Nephron progenitor cell (in vitro differentiated cells): ENCODE data around the gene BRD1.

Experiments
- DNase-seq: peaks from one replicate; pipeline ENCODE4 v3.0.0; 2021
- H3K27ac Mint-ChIP-seq: 2 replicates; pipeline ENCODE4 v1.8.0; 2021; ENCODE audit warnings: mild to moderate bottlenecking, moderate library complexity, mixed read lengths
- H3K27me3 Mint-ChIP-seq: 2 replicates; pipeline ENCODE4 v1.8.0; 2021; ENCODE audit warnings: mild to moderate bottlenecking, low read depth, mixed read lengths; ENCODE audit not compliant: poor library complexity
- H3K36me3 Mint-ChIP-seq: 2 replicates; pipeline ENCODE4 v1.8.0; 2021; ENCODE audit warnings: low read depth, mixed read lengths
- H3K4me1 Mint-ChIP-seq: 2 replicates; pipeline ENCODE4 v1.8.0; 2021; ENCODE audit warnings: mixed read lengths
- H3K4me3 Mint-ChIP-seq: 2 replicates; pipeline ENCODE4 v1.8.0; 2021; ENCODE audit warnings: mild to moderate bottlenecking, moderate library complexity, mixed read lengths
- H3K9me3 Mint-ChIP-seq: 2 replicates; pipeline ENCODE4 v1.8.0; 2021; ENCODE audit warnings: mild to moderate bottlenecking, moderate library complexity, mixed read lengths
- TF ChIP-seq, protein P1 (sequence below): fragments of 200-600 bp; sonication (generic); IDR thresholded peaks from 2 replicates; pipeline ENCODE4 v1.5.0; 2021; ENCODE audit warnings: antibody characterized with exemption

BRD1 gene

DNA sequence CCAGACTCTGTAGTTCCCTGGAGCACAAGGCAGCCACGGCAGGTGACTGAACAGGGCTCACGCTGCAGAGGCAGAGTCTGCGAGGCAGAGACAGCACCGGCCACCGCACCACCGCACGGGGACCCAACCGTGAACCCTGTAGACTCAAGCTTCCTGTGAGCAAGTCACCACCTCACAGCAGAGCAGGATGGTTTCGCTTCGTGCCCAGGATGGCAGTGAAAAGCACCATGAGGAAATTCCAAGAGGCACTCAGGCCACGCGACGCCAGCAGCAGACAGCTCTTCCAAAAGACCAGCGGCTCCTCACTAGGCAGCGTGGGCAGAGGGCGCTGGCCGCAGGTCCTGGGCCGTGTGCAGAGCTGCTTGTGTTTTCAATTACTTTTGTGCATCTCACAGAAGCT is 24.5 kb downstream of the BRD1 start:
- Mint-ChIP-seq H3K27ac (peak overlapping the region; percentile 29), H3K4me3 (no peak overlapping the region), H3K27me3 (no peaks in the 10 kb centered on the region), H3K36me3 (peaks cover 49% of the 10 kb centered on the region), H3K9me3 (peaks cover 21% of the 10 kb centered on the region), H3K4me1 (peaks cover 17% of the 10 kb centered on the region)
- no peak for DNase-seq
- TF ChIP-seq, protein P1, sequence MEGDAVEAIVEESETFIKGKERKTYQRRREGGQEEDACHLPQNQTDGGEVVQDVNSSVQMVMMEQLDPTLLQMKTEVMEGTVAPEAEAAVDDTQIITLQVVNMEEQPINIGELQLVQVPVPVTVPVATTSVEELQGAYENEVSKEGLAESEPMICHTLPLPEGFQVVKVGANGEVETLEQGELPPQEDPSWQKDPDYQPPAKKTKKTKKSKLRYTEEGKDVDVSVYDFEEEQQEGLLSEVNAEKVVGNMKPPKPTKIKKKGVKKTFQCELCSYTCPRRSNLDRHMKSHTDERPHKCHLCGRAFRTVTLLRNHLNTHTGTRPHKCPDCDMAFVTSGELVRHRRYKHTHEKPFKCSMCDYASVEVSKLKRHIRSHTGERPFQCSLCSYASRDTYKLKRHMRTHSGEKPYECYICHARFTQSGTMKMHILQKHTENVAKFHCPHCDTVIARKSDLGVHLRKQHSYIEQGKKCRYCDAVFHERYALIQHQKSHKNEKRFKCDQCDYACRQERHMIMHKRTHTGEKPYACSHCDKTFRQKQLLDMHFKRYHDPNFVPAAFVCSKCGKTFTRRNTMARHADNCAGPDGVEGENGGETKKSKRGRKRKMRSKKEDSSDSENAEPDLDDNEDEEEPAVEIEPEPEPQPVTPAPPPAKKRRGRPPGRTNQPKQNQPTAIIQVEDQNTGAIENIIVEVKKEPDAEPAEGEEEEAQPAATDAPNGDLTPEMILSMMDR, result no peak

- peaks cover 46% of the 10 kb centered on the region for H3K36me3 Mint-ChIP-seq
- H3K27ac Mint-ChIP-seq, result peak overlapping the region; percentile 87
- no peaks in the 10 kb centered on the region for H3K27me3 Mint-ChIP-seq
Observed at GRCh38 chr22:49801391-49802060, 26.1 kb downstream of the BRD1 start.

DNA sequence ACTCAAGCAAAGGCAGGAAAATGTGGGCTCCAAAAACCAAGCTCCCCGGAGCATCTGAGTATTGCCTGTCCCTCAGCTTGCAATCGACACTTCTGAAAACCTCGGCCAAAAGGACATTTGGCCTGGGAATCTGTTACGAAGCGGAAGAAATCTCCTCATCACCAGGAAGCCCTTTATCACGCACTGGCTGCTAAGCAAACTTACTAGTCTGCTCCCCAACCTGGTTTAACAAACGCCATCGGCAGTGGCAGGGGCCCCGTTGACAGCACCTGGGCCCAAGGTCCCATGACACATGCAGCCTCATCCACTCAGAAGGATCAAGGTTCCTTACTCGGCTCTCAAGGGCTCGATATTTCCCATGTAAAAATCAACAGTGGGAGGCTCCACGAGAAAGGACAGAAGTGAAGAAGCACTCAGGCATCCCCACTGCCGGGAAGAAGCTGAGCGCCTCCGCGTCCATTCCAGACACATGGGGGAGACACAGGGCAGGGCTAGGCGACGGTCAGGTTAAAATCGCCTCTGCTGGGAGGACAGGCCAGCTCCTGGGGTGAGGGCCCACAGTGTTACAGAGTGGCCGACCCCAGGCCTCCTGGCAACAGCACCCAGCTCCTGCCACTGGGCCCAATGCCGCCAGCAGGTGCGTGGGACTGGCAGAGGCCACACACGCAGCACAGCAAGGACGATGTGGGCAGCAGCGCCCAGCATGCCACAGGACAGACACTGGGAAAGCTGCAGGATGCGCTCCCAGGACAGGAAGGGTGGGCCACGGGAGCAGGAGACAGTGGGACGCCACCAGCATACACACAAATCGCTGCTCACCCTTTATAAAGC is 27.1 kb downstream of the BRD1 start:
- Mint-ChIP-seq H3K27me3 (no peaks in the 10 kb centered on the region), H3K9me3 (no peaks in the 10 kb centered on the region), H3K36me3 (peaks cover 45% of the 10 kb centered on the region), H3K27ac (peak overlapping the region; percentile 77), H3K4me3 (no peak overlapping the region), H3K4me1 (peaks cover 17% of the 10 kb centered on the region)
- TF ChIP-seq, protein P1, result no peak
- DNase-seq, result no peak

More at GRCh38 chr22:49801391-49802060, 26.1 kb downstream of the BRD1 start:
- peaks cover 5% of the 10 kb centered on the region for H3K9me3 Mint-ChIP-seq
- no peak overlapping the region for H3K4me3 Mint-ChIP-seq
- TF ChIP-seq, protein P1, result no peak
- no peak for DNase-seq
- peaks cover 17% of the 10 kb centered on the region for H3K4me1 Mint-ChIP-seq

- Mint-ChIP-seq H3K9me3 (no peaks in the 10 kb centered on the region), H3K27ac (no peak overlapping the region), H3K27me3 (no peaks in the 10 kb centered on the region), H3K36me3 (peaks cover 50% of the 10 kb centered on the region), H3K4me1 (peaks cover 17% of the 10 kb centered on the region), H3K4me3 (no peak overlapping the region)
- DNase-seq, result no peak
- TF ChIP-seq, protein P1, result no peak
Observed at GRCh38 chr22:49799431-49800075, 28.1 kb downstream of the BRD1 start.

- H3K9me3 Mint-ChIP-seq, result no peaks in the 10 kb centered on the region
- no peak overlapping the region for H3K27ac Mint-ChIP-seq
- H3K4me3 Mint-ChIP-seq, result no peak overlapping the region
- peaks cover 13% of the 10 kb centered on the region for H3K4me1 Mint-ChIP-seq
- TF ChIP-seq, protein P1, result no peak
- peaks cover 49% of the 10 kb centered on the region for H3K36me3 Mint-ChIP-seq
- DNase-seq, result no peak
- no peaks in the 10 kb centered on the region for H3K27me3 Mint-ChIP-seq
Observed at GRCh38 chr22:49798486-49799151, 29.1 kb downstream of the BRD1 start.
